HepG2 (cell line): Measurements from ENCODE around the gene HEXA.

Source experiments
- FOSL1 ChIP-seq: sonication (generic); formaldehyde crosslinking; IDR thresholded peaks from 2 replicates; pipeline ENCODE4 v1.9.0; 2021; ENCODE audit warnings: missing genetic modification reagents, borderline replicate concordance
- ZNF101 ChIP-seq: sonication (generic); formaldehyde crosslinking; IDR thresholded peaks from 2 replicates; pipeline ENCODE4 v1.4.0; 2020; ENCODE audit warnings: mild to moderate bottlenecking, low read depth, missing genetic modification reagents, borderline replicate concordance
- TF ChIP-seq, protein P1 (sequence below): sonication (generic); formaldehyde crosslinking; IDR thresholded peaks from 2 replicates; pipeline ENCODE4 v1.4.0; 2020; ENCODE audit warnings: missing genetic modification reagents, mild to moderate bottlenecking, borderline replicate concordance

DNA sequence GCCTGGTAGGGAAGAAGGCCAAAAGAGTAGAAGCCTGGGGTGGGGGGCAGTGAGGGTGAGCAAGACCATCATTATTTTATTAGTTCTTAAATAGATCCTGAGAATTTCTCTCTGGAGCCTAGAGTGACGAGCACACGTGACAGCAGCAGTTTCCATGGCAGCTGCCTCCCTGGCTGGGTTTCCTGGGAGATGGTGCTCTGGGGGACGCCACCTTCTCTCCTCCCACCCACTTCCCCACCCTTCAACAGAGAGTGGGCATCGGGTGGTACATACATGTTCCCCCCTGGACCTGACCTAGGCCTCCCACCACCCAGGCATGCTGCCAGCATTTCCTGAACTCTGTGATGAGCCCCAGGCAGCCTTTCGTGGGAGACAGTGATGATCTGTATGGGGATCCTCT, 68.8 kb downstream of the HEXA start:
- TF ChIP-seq, protein P1, sequence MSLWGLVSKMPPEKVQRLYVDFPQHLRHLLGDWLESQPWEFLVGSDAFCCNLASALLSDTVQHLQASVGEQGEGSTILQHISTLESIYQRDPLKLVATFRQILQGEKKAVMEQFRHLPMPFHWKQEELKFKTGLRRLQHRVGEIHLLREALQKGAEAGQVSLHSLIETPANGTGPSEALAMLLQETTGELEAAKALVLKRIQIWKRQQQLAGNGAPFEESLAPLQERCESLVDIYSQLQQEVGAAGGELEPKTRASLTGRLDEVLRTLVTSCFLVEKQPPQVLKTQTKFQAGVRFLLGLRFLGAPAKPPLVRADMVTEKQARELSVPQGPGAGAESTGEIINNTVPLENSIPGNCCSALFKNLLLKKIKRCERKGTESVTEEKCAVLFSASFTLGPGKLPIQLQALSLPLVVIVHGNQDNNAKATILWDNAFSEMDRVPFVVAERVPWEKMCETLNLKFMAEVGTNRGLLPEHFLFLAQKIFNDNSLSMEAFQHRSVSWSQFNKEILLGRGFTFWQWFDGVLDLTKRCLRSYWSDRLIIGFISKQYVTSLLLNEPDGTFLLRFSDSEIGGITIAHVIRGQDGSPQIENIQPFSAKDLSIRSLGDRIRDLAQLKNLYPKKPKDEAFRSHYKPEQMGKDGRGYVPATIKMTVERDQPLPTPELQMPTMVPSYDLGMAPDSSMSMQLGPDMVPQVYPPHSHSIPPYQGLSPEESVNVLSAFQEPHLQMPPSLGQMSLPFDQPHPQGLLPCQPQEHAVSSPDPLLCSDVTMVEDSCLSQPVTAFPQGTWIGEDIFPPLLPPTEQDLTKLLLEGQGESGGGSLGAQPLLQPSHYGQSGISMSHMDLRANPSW (CRISPR knock-in tag), result no peak
- TF ChIP-seq ZNF101 (CRISPR knock-in tag) (no peak), FOSL1 (CRISPR knock-in tag) (no peak)
